CD14-positive monocyte (primary cell): ENCODE data around the gene CENPVL1. TPM values are rescaled to one million over a fixed set of nuclear protein-coding genes. Genes with fewer than 3 reads are reported as not detected.
"Not testable (repeated sequence)": the region's sequence is repeated elsewhere in the genome, so short reads cannot be mapped to it uniquely, and the experiment has no call there.

Experiments
- DNase-seq, 3 donors: peaks; one replicate each; pipeline ENCODE4 v3.0.0-alpha.2; 2011 to 2022
- H2AFZ ChIP-seq: 2 replicates; pipeline ENCODE4 v1.6.0; 2012; ENCODE audit warnings: mild to moderate bottlenecking, low read depth, low read length, inconsistent platforms; ENCODE audit not compliant: insufficient read depth, poor library complexity, severe bottlenecking
- H3K27ac ChIP-seq, 2 donors: 1 replicate in 1 of 2; 2 replicates in 1 of 2; pipeline ENCODE4 v1.5.1; 2012 to 2013; ENCODE audit warnings: low read length in 2 of 2, control low read depth in 1 of 2, inconsistent platforms in 1 of 2, low read depth in 1 of 2, mild to moderate bottlenecking in 1 of 2
- H3K27me3 ChIP-seq, 2 donors: one replicate each; pipeline versions ENCODE4 v1.6.0 to v1.6.1; 2011 to 2013; ENCODE audit warnings: low read length in 2 of 2; ENCODE audit not compliant: control insufficient read depth in 2 of 2, insufficient read depth in 2 of 2
- H3K36me3 ChIP-seq, 2 donors: replicated peaks in 1 of 2; 1 replicate in 1 of 2; 2 replicates in 1 of 2; pipeline versions ENCODE4 v1.5.1 to v1.6.1; 2012 to 2013; ENCODE audit warnings: low read length in 2 of 2, control low read depth in 1 of 2, inconsistent platforms in 1 of 2, mild to moderate bottlenecking in 1 of 2; ENCODE audit not compliant: insufficient read depth in 2 of 2, control insufficient read depth in 1 of 2
- H3K4me1 ChIP-seq, 2 donors: 1 replicate in 1 of 2; 2 replicates in 1 of 2; pipeline versions ENCODE4 v1.5.1 to v1.6.1; 2012 to 2013; ENCODE audit warnings: low read length in 2 of 2, control low read depth in 1 of 2, inconsistent platforms in 1 of 2, mild to moderate bottlenecking in 1 of 2, moderate library complexity in 1 of 2; ENCODE audit not compliant: insufficient read depth in 2 of 2, control insufficient read depth in 1 of 2
- H3K4me2 ChIP-seq: replicated peaks from 2 replicates; pipeline ENCODE3; 2012; ENCODE audit warnings: low read length, moderate library complexity, mild to moderate bottlenecking; ENCODE audit not compliant: poor library complexity, severe bottlenecking; ENCODE audit errors: extremely low read depth
- H3K4me3 ChIP-seq, 3 experiments: fragments of 200-600 bp in 1 of 3; sonication (generic) in 1 of 3; replicated peaks in 1 of 3; 1 replicate in 2 of 3; 2 replicates in 1 of 3; pipeline ENCODE4 v1.5.1; 2011 to 2013; ENCODE audit warnings: low read length in 3 of 3, mild to moderate bottlenecking in 3 of 3, control low read depth in 2 of 3, low read depth in 2 of 3, inconsistent platforms in 1 of 3, moderate library complexity in 1 of 3
- H3K79me2 ChIP-seq: 2 replicates; pipeline ENCODE4 v1.6.0; 2012; ENCODE audit warnings: mild to moderate bottlenecking, control low read depth, inconsistent platforms, low read length, moderate library complexity; ENCODE audit not compliant: insufficient read depth
- H3K9ac ChIP-seq: 2 replicates; pipeline ENCODE4 v1.6.0; 2017; ENCODE audit warnings: low read length, mild to moderate bottlenecking; ENCODE audit not compliant: insufficient read depth, poor library complexity, severe bottlenecking
- H3K9me3 ChIP-seq, 2 donors: replicated peaks in 1 of 2; 1 replicate in 1 of 2; 2 replicates in 1 of 2; pipeline versions ENCODE4 v1.5.1 to v1.6.1; 2012 to 2013; ENCODE audit warnings: low read length in 2 of 2, control low read depth in 1 of 2; ENCODE audit not compliant: control insufficient read depth in 1 of 2, insufficient read depth in 1 of 2
- H4K20me1 ChIP-seq: 2 replicates; pipeline ENCODE4 v1.6.0; 2012; ENCODE audit warnings: mild to moderate bottlenecking, low read length, control low read depth, moderate library complexity; ENCODE audit not compliant: insufficient read depth
- H3K27ac Mint-ChIP-seq, 7 donors: one replicate each; pipeline ENCODE4 v1.8.0; 2020; ENCODE audit warnings: mild to moderate bottlenecking in 7 of 7, mixed read lengths in 7 of 7, moderate library complexity in 6 of 7, inconsistent platforms in 2 of 7
- H3K27me3 Mint-ChIP-seq, 3 donors: one replicate each; pipeline ENCODE4 v1.8.0; 2021 to 2022; ENCODE audit warnings: low read depth in 3 of 3, mild to moderate bottlenecking in 3 of 3, mixed read lengths in 3 of 3, moderate library complexity in 3 of 3, inconsistent platforms in 1 of 3
- H3K36me3 Mint-ChIP-seq, 2 donors: one replicate each; pipeline ENCODE4 v1.8.0; 2020; ENCODE audit warnings: mixed read lengths in 2 of 2, inconsistent platforms in 1 of 2, mild to moderate bottlenecking in 1 of 2
- H3K4me1 Mint-ChIP-seq: one replicate; pipeline ENCODE4 v1.8.0; 2020; ENCODE audit warnings: mild to moderate bottlenecking, mixed read lengths
- H3K4me3 Mint-ChIP-seq, 2 donors: one replicate each; pipeline ENCODE4 v1.8.0; 2020; ENCODE audit warnings: mild to moderate bottlenecking in 2 of 2, mixed read lengths in 2 of 2, moderate library complexity in 1 of 2
- H3K9me3 Mint-ChIP-seq, 7 donors: one replicate each; pipeline ENCODE4 v1.8.0; 2020 to 2022; ENCODE audit warnings: mixed read lengths in 7 of 7, mild to moderate bottlenecking in 6 of 7, moderate library complexity in 6 of 7, inconsistent platforms in 2 of 7
- CTCF ChIP-seq: fragments of 200-600 bp; IDR thresholded peaks from one replicate; pipeline ENCODE4 v1.8.0; 2022; ENCODE audit warnings: antibody characterized with exemption, mild to moderate bottlenecking
- WGBS: methylation state at CpG from one replicate; pipeline ENCODE4 v1.1.5; 2013; ENCODE audit warnings: missing lambda C conversion rate; ENCODE audit not compliant: insufficient coverage; 5-methylcytosine and 5-hydroxymethylcytosine counted together
- intact Hi-C, 2 donors: fragments of 100-400 bp; cut with micrococcal nuclease; formaldehyde crosslinking; loops; one replicate each; pipeline versions ENCODE4 v1.15.0 to v1.15.1; 2023
- polyA plus RNA-seq, 3 donors: library from polyadenylated mRNA; depleted of rRNA in 1 of 3; unstranded in 2 of 3; stranded (reverse) in 1 of 3; fragments of 300-500 nt in 2 of 3; fragments of >200 nt in 1 of 3; fragmentation: Illumina TruSeq in 2 of 3; gene quantifications; 1 replicate in 2 of 3; 2 replicates in 1 of 3; pipeline ENCODE4 v1.2.3, GENCODE V29; 2012 to 2021

The CENPVL1 gene
- polyA plus RNA-seq, 3 donors = not detected

DNA sequence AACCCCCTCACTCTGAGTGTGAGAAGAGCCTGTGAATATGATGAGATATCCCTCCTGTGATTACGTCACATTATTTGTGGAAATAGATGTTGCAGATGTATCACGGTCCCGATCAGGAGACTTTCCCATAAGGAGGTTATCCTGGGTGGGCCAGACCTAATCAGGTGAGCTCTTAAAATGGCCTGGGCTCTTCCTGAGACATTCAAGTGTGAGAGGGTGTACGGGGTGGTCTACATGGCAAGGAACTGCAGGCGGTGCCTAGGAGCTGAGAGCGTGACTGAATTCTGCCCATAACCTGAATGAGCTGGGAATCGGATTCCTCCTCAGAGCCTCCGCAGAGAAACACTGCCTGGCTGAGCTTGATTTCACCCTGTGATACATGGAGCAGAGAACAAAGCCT, 12.9 kb upstream of the CENPVL1 start:
- Histone ChIP-seq H3K4me2 (no peak overlapping the region), H3K4me3 (no peak overlapping the region), H3K27ac (no peak overlapping the region), H3K4me1 (no peaks in the 10 kb centered on the region), H3K9me3 (no peaks in the 10 kb centered on the region), H3K9ac (no peak overlapping the region), H3K79me2 (no peaks in the 10 kb centered on the region), H4K20me1 (no peaks in the 10 kb centered on the region), H3K36me3 (no peaks in the 10 kb centered on the region), H2AFZ (no peak overlapping the region), H3K27me3 (no peaks in the 10 kb centered on the region)
- no CpG with 5 or more reads among the region's 8 CpGs for WGBS
- Mint-ChIP-seq H3K27me3 (peaks cover 2 to 5% (median 5%) of the 10 kb centered on the region in 3 donors), H3K36me3 (no peaks in the 10 kb centered on the region), H3K27ac (peak overlapping the region in 1 of 7 donors; percentile 7), H3K4me1 (no peaks in the 10 kb centered on the region), H3K4me3 (no peak overlapping the region), H3K9me3 (peaks cover 0 to 3% (median 0%) of the 10 kb centered on the region in 7 donors)
- intact Hi-C loops = no loop called here
- no peak for DNase-seq
- TF ChIP-seq CTCF = no peak

- H3K27me3 ChIP-seq, H3K27me3 Mint-ChIP-seq, DNase-seq, H3K79me2 ChIP-seq, H3K36me3 Mint-ChIP-seq, H3K27ac Mint-ChIP-seq, intact Hi-C loops, H3K4me1 ChIP-seq, H3K9me3 ChIP-seq, H4K20me1 ChIP-seq, H3K4me3 Mint-ChIP-seq, H3K9ac ChIP-seq, H3K36me3 ChIP-seq, H3K4me1 Mint-ChIP-seq, H2AFZ ChIP-seq, H3K27ac ChIP-seq, H3K4me2 ChIP-seq, H3K9me3 Mint-ChIP-seq, H3K4me3 ChIP-seq: not testable (repeated sequence)
- no CpG with 5 or more reads among the region's 18 CpGs for WGBS
Observed at GRCh38 chrX:51712943-51713647, 2.8 kb downstream of the CENPVL1 start.
